HK-2 (cell line): ENCODE measurements around the gene GALNT2.

Source experiments
- DNase-seq: peaks from one replicate; pipeline ENCODE4 v3.0.0-alpha.2; 2018; ENCODE audit not compliant: unreplicated experiment

GALNT2 gene

GRCh38 chr1:230145953-230146476, 79.0 kb downstream of the GALNT2 start:
- DNase-seq: no peak

DNA sequence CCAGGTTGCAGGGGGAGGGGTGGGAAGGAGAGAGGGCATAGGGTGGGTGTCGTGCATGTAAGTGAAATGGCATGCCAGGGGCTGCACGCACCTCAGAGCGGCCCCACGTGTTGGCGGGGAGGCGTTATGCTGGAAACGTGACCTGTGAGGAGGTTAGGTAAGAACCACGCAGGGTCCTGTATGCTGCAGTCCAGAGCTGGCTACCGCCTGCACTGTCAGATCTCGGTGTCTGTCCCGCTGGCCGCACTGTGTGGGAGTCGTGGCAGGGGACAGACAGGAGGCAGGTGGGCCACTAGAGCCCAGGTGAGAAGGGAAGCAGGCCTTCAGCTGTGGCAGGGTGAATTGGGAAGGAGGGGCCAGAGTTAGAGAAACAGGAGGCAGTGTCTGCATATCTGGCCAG, 79.7 kb downstream of the GALNT2 start:
- no peak for DNase-seq

DNA sequence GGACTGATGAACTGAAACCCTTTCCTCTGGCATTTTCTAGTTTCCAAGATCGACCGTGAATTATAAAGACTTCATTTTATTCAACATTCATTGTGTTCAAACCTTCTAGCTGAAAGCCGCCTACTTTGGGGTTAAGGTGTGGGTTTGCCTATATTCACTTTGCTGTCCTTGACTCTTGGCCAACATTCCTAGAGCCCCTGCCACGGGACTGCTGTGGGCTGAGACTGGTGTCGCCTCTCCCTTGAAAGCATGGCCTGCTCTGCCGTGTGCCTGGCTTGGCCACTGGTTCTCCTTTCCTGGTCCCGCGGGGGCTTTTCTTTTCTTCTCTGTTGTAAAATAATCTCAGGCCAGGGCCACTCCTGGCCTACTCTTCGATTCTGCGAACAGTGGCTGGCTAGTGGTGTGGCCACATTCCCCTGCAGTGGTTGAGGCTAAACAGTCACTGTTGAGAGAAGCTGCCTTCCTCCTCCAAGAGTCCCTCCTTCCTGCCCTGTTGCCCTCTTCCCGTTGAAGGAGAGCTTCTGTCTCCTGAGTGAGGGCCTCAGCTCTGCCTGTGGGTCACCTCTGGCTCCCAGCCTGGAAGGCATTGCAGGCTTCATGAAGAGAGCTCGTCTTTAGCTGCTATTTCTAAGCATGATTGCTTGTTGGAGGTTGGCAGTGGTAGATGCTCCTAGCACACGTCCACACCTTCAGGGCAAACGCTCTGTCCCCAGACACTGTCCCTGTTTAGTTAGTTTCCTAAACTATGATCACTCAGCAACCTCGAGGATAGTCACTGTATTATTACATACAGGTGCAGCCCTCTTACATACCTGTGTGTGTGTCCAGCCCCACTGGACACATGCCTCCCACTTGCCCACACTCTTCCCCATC, 80.5 kb downstream of the GALNT2 start:
- DNase-seq: no peak

DNA sequence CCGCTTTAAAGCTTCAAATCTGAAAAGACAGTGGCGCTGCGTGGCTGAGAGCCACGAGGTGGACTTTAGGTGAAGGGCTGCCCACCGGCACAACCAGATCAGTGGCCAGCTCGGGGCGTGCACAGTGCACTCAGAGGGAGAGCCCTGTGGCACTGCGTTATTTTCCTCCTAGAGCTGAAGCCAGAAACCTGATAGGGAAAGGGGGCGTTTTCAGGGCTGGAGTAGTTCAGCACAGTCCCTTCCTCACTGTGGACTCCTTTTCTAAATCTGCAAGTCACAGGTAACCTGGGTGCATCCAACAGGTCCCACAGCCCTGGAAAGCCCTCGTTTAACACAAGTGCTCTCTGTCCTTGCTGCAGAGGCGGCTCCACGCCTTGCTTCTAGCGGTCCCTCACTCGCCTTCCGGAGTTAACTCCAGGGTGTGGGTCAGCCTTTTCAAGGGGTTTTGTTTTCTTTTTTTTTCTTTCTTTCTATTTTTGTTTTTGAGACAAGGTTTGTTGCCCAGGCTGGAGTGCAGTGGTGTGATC, 81.2 kb downstream of the GALNT2 start:
- DNase-seq: no peak

GRCh38 chr1:230148768-230149469, 81.9 kb downstream of the GALNT2 start:
- no peak for DNase-seq

DNA sequence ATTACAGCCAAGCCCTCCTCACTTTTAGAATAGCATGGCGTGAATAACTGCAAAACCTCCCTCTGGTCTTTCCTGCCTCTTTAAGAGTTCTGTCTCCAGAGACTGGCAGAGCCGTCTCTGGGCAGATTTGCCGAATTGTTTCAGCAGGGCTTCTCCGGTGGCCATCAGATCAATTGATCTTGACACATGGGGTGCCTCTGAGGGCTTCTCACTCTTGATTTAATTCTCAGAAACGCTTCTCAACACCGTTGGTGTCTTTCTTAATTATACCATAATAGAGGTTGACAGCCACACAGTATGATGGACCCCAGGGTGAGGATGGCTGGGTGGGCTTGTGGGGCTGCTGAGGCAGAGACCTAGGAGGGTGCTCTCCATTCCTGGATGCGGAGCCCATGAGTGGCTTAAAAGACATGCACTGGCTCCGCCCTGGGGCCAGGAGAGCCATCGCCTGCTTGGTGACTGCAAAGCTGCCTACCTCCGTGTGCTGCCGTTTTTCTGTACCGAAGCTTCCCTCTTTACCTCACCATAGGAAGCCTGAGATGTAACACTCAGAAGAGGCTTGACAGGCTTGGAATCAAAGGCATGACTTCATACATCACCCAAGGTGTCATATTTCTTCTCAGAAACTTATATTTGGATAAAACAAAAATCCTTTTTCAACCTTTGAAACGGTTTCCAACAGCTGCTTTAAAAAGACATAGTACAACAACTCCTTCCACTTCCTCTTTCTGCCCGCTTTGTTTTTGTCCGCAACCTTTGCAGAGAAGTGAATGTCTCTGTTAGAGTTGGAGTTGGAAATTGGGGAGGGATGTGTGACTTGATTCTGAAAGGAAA, 82.9 kb downstream of the GALNT2 start:
- no peak for DNase-seq

DNA sequence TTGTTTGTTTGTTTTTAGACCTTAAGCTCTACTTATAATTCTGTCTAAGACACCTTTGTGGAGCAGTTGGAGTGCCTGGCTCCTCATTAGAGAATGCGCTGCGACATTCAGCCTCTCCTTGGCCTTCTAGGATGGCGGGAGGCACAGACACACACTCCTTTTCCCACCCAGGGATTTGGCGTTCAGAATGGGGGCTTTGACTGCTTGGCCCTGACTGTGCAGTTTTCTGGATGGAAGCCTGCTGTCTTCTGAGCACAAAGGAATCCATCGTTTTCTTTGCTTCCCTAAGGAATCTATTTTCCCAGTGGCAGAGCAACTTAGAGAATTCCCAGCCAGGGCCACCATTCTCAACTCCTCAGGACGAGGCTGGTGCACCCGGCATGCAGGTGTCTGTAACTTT, 83.6 kb downstream of the GALNT2 start:
- DNase-seq: no peak

DNA sequence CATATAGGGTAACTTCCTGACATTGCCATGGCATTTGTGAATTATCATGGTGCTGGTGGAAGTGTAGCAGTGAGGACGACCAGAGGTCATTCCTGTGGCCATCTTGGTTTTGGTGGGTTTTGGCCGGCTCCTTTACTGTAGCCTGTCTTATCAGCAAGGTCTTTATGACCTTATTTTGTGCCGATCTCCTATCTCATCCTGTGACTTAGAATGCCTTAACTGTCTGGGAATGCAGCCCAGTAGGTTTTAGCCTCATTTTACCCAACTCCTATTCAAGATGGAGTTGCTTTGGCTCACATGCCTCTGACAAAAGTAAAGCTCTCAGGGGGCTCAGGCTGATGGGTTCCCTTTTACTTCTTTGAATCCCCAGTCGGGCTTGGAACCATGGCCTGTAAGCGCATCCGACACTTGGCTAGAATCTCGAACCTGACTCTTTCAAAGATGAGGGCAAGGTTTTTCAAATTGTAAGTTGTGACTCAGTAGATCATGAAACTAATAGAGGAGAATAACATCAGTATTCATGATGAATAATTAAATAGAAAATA, 85.0 kb downstream of the GALNT2 start:
- DNase-seq: no peak

GRCh38 chr1:230152999-230153398, 86.0 kb downstream of the GALNT2 start:
- no peak for DNase-seq

DNA sequence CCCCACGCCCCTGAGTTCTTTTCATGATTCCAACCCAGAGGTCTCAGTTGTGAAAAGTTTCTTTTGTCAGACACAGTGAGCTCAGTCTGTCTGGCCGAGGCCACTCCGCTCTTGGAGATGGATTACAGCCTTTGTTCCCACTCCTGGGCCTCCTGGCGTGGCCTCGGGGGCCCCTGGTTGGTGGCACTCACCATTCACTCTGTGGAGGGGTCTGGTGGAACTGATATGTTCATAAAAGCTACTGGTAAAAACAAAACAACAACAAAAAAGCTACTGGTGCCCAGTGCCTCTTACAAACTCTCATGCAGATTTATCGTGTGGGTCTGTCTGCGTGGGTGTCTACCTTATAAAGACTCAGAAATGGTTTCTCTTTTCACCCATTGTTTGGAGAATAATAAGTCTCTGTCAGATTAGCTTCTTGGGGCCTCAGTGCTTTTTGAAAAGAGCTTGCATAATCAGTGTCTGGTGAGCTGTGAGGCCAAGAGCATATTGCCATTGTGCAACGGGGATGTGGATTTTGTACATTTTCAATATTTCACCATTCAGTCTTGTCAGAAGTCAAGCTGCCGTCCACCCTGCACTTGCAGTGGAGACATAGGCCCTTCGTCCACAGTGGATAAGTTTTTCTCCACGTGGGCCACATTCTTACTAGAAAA, 86.7 kb downstream of the GALNT2 start:
- no peak for DNase-seq

- no peak for DNase-seq
Measured at GRCh38 chr1:230155021-230155420, 88.0 kb downstream of the GALNT2 start.

GRCh38 chr1:230156068-230156467, 89.0 kb downstream of the GALNT2 start:
- DNase-seq: no peak

GRCh38 chr1:230156536-230156935, 89.5 kb downstream of the GALNT2 start:
- no peak for DNase-seq

GRCh38 chr1:230157420-230158390, 90.7 kb downstream of the GALNT2 start:
- no peak for DNase-seq

GRCh38 chr1:230158415-230159291, 91.6 kb downstream of the GALNT2 start:
- DNase-seq: no peak

DNA sequence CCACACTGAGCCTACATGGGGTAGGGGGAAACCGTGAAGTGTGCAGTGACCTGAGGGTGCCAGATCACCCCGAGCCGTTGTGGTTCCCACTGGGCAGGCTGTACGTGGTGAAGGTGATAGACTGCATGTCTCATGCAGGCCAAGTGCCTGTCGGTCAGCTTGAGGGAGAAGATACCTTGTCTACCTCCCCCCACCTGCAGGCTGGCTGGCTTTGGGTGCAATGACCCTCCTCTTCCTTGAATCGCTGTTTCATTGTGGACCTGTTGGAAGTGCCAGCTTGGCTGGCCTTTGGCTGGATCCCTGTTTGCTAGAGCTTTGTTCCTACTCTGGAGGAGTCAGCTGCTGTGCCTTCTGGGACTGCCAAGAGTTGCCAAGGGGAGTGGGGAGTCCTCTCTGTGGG, 92.5 kb downstream of the GALNT2 start:
- no peak for DNase-seq

GRCh38 chr1:230160957-230161771, 94.1 kb downstream of the GALNT2 start:
- DNase-seq: no peak

DNA sequence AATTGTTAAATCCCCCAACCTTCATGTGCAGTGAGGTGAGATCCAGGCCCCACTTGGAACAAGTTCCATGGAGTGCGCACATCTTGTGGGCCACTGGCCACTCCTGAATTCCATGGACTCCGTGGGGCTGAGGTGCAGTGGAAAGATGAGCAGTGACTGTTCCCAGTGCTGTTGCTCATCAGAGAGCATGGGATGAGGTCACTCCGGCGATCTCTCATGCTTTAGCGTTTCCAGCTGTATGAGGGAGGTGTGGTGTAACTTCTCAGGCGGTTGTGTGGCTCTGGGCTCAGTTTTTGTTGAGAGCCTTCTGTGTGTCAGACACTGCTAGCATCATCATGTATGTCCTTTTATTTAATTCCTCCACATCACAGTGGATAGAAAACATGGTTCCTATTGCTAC, 96.2 kb downstream of the GALNT2 start:
- peak; percentile 18 for DNase-seq
